OCI-M2 (cell line): Measurements from ENCODE around the gene MAGEA11.
"Not testable (repeated sequence)": the region's sequence is repeated elsewhere in the genome, so short reads cannot be mapped to it uniquely, and the experiment has no call there.

Experiments
- DNase-seq: peaks from one replicate; lab custom pipeline; 2025; ENCODE audit not compliant: unreplicated experiment; lab: John Stamatoyannopoulos, UW

MAGEA11 gene

DNA sequence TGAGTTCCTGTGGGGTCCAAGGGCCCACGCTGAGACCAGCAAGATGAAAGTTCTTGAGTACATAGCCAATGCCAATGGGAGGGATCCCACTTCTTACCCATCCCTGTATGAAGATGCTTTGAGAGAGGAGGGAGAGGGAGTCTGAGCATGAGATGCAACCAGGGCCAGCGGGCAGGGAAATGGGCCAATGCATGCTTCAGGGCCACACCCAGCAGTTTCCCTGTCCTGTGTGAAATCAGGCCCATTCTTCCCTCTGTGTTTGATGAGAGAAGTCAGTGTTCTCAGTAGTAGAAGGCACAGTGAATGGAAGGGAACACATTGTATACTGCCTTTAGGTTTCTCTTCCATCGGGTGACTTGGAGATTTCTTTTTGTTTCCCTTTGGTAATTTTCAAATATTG is 4.8 kb downstream of the MAGEA11 start:
- no peak for DNase-seq

DNA sequence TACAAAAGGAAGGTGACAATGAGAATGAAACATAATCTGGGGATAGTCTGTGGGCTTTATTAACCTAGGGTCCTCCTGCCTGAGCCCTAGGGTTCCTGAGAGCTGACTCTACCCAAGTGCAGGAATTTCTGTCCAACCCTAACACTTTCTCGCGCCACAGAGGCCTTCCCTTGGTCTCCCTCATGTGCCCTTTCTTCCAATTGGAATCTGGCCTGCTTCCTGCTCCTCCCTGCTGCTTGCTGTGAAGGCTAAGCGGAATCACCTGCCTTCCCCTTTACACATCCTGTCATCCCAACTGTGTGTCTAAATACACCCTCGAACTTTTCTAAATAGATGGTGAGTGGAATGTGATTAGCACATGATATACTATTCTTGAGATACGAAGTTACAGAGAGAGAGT is 5.9 kb downstream of the MAGEA11 start:
- DNase-seq, result no peak

DNA sequence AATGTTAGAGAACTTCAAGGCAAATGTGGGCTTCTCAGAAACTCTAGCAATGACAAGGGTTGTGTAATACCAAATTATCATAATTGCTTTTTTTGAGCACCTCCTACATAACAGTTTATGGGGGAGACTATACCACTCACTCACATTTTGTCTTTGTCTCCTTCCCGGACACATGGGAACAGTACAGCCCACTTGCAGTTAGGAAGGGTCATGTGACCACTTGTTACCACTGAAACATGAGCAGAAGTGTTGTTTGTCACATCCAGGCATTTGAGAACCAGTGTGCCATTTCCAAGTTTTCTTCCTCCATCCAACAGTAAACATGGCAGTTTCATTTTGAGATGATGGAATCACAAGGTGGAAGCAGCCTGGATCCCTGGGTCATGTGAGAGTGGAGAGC is 6.9 kb downstream of the MAGEA11 start:
- DNase-seq, result no peak

GRCh38 chrX:149720021-149720689 is 8.3 kb downstream of the MAGEA11 start:
- no peak for DNase-seq

GRCh38 chrX:149721241-149721640 is 9.4 kb downstream of the MAGEA11 start:
- DNase-seq, result not testable (repeated sequence)

GRCh38 chrX:149721778-149722177 is 9.9 kb downstream of the MAGEA11 start:
- no peak for DNase-seq

DNA sequence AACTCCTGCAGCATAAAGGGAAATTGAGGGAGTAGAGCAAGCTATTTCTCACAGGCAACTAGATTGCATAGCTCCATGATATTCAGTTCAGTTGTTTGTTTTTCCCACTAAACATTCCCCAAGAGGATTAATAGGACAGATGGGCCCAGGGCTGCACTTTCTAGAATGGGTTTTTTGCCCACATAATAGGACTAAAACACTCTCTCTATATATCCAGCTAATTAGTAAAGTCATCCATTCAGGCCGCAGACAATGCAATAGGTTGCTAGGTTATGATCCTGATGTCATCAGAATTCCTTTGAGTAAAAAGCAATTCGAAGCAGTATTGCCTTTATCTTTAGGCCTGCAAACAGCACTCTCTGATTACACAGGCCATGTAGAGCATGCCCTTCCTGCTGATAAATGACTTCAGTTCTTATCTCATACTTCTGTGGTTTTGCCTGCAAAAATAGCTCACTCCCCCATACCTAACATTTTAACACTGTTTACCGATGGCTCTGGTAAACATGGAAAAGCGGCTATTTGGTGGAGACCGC is 11.8 kb downstream of the MAGEA11 start:
- not testable (repeated sequence) for DNase-seq

DNA sequence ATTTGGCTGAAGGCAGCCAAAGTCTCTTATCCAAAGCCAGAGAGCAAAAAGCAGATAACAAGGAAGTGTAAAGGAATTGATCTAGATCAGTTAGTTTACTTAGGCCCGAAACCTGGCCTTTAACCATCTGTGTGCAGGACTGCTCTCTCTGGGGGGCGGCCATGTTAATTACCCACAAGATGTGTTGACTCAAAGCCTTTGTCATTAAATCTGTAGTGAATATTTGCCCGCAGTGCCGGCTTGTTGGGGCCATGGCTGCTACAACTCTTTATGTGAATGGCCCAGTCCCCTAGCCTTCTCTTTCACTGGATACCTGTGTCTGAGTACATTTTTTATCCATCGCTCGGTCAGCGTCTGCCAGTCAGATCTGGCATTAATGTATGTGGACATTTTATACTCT is 15.4 kb downstream of the MAGEA11 start:
- not testable (repeated sequence) for DNase-seq

GRCh38 chrX:149742269-149742668 is 30.4 kb downstream of the MAGEA11 start:
- DNase-seq, result not testable (repeated sequence)

DNA sequence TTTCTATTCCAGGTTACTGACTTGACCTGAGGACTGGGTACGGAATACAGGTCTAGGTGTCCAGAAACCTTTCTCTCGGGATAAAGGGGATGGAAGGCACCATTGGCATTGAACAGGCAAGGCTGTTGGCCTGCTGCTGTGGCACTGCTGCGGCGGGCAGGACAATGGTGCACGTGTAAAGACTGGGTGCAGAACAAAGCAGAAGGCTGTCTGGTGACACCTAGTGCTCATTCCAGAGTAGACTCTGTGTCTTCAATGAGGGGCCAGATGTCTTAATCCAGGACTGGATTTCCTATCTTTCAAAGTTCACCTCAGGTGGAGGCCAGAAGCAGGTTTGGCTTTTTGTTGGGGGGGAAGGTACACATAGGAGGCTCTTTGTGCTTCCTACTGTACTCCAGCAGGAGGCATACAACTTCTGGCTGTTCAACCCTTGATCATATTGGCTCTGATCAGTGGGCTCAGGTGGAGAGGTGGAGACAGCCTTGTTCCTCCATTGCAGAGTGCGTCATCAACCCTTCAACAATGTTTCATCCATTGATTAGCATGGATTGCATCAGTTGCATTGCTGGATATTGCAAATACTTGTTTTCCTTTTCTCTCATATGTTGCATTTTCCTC is 34.6 kb downstream of the MAGEA11 start:
- DNase-seq, result not testable (repeated sequence)

DNA sequence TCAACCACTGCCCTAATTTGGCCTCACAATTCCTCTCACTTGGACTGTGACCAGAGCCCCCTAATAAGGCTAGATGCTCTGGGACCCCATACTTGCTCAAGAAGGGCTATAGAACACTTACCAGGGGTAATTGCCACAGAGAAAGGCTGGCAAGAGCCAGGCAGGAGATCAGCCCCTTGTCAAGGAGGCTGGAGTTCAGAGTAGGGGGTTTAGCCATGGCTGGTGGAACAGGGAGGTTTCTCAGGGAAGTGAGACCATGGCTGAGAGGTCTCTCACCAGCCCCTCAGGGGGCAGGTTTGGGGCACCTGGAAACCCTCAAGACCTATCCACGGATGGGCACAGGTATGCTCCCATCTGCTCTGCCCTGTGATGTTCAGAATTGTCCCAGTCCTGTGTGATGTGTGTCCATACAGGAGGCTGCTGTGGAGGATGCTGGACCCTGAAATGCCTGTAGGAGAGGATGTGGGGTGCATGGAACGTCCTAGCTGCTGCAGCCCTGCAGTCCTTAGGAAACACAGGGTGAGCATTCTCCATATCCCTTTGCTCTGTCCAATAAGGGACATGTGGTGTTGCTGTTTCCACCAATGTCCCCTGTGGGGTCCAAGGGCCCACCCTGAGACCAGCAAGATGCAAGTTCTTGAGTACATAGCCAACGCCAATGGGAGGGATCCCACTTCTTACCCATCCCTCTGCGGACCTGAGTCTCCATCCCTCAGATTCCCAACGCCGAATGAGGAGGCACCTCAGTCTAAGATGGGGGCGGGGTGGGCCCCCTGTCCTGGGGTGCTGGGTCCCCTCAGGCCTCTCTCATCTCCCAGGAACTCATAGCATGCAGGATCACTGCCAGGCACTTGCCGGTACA is 45.6 kb downstream of the MAGEA11 start:
- no peak for DNase-seq

- no peak for DNase-seq
Measured at GRCh38 chrX:149758068-149758714, 46.3 kb downstream of the MAGEA11 start.

DNA sequence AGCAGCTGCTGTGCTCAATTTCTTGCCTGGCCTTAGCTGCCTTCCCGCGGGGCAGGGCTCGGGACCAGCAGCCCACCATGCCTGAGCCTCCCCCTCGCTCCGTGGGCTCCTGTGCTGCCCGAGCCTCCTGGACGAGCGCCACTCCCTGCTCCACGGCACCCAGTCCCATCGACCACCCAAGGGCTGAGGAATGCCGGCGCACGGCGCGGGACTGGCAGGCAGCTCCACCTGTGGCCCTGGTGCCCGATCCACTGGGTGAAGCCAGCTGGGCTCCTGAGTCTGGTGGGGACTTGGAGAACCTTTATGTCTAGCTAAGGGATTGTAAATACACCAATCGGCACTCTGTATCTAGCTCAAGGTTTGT is 46.8 kb downstream of the MAGEA11 start:
- not testable (repeated sequence) for DNase-seq

GRCh38 chrX:149759824-149760223 is 48.0 kb downstream of the MAGEA11 start:
- no peak for DNase-seq

DNA sequence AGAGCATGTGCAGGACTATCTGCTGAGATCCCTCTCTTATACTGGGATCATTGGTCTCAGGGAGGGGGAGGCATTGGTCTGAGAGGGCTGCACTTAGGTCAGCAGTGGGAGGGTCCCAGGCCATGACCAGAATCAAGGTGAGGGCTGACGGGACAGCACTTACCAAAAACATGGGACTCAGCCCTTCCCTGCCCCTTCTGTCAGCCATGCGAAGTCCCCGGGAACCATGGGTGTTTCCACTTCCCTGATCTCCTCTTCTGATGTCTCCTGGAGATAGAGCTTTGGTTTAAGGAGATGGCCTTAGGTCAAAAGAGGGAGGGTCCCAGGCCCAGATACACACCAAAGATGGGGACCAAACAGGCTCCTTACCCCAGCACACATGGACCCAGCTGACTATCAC is 49.1 kb downstream of the MAGEA11 start:
- no peak for DNase-seq

- not testable (repeated sequence) for DNase-seq
Measured at GRCh38 chrX:149761858-149762674, 50.2 kb downstream of the MAGEA11 start.

GRCh38 chrX:149762696-149763614 is 51.1 kb downstream of the MAGEA11 start:
- no peak for DNase-seq
